Measurements from ENCODE around the gene TARBP1.

The TARBP1 gene

GRCh38 chr1:234372011-234372757 is 106.8 kb downstream of the TARBP1 start:
- no peaks in the 10 kb centered on the region for H3K9me3 Mint-ChIP-seq
- H3K36me3 Mint-ChIP-seq (ENCODE audit: low read depth): peaks cover 12% of the 10 kb centered on the region
- H3K27me3 Mint-ChIP-seq (ENCODE audit: low read depth): peaks cover 13% of the 10 kb centered on the region
- peaks cover 27% of the 10 kb centered on the region for H3K4me1 Mint-ChIP-seq
- no peak for TF ChIP-seq CTCF (IDR thresholded peaks at IDR 0.05; ENCODE audit: unreplicated experiment in 3 of 3)
- H3K4me3 Mint-ChIP-seq: peak overlapping the region; percentile 94 to 97 (median 97)
- peak overlapping the region; percentile 98 for H3K27ac Mint-ChIP-seq

- H3K27me3 Mint-ChIP-seq (ENCODE audit: low read depth): peaks cover 13% of the 10 kb centered on the region
- H3K4me3 Mint-ChIP-seq: peak overlapping the region in 1 of 3 experiments; percentile 64
- H3K9me3 Mint-ChIP-seq: no peaks in the 10 kb centered on the region
- H3K4me1 Mint-ChIP-seq: peaks cover 25% of the 10 kb centered on the region
- peaks cover 8% of the 10 kb centered on the region for H3K36me3 Mint-ChIP-seq (ENCODE audit: low read depth)
- TF ChIP-seq CTCF (IDR thresholded peaks at IDR 0.05; ENCODE audit: unreplicated experiment in 3 of 3): no peak
- no peak overlapping the region for H3K27ac Mint-ChIP-seq
These were observed 107.6 kb downstream of the TARBP1 start for GRCh38 chr1:234371414-234371813.

GRCh38 chr1:234369784-234370183 is 109.2 kb downstream of the TARBP1 start:
- Mint-ChIP-seq H3K27ac (no peak overlapping the region), H3K9me3 (no peaks in the 10 kb centered on the region), H3K4me3 (no peak overlapping the region), H3K27me3 (ENCODE audit: low read depth) (peaks cover 19% of the 10 kb centered on the region), H3K4me1 (peaks cover 19% of the 10 kb centered on the region), H3K36me3 (ENCODE audit: low read depth) (no peaks in the 10 kb centered on the region)
- no peak for TF ChIP-seq CTCF (IDR thresholded peaks at IDR 0.05; ENCODE audit: unreplicated experiment in 3 of 3)

- TF ChIP-seq CTCF (IDR thresholded peaks at IDR 0.05; ENCODE audit: unreplicated experiment in 3 of 3): no peak
- Mint-ChIP-seq H3K9me3 (no peaks in the 10 kb centered on the region), H3K4me1 (peaks cover 12% of the 10 kb centered on the region), H3K4me3 (no peak overlapping the region), H3K36me3 (ENCODE audit: low read depth) (no peaks in the 10 kb centered on the region), H3K27ac (no peak overlapping the region), H3K27me3 (ENCODE audit: low read depth) (peaks cover 19% of the 10 kb centered on the region)
These were observed 109.9 kb downstream of the TARBP1 start for GRCh38 chr1:234369033-234369430.

- Mint-ChIP-seq H3K4me3 (no peak overlapping the region), H3K27me3 (ENCODE audit: low read depth) (peaks cover 19% of the 10 kb centered on the region), H3K4me1 (peaks cover 9% of the 10 kb centered on the region), H3K27ac (no peak overlapping the region), H3K36me3 (ENCODE audit: low read depth) (no peaks in the 10 kb centered on the region), H3K9me3 (no peaks in the 10 kb centered on the region)
- no peak for TF ChIP-seq CTCF (IDR thresholded peaks at IDR 0.05; ENCODE audit: unreplicated experiment in 3 of 3)
These were observed 110.5 kb downstream of the TARBP1 start for GRCh38 chr1:234368320-234369032.

All from nephron (organoid).